ENCODE results near the gene CRB3. TPM values are rescaled to one million over a fixed set of nuclear protein-coding genes. Genes with fewer than 3 reads are reported as not detected.

Gene CRB3
- total RNA-seq, 2 experiments from 2014 or later: 2.1 to 2.5 TPM

GRCh38 chr19:6484831-6485230 lies 20.8 kb downstream of the CRB3 start:
- Mint-ChIP-seq H3K9me3 (no peaks in the 10 kb centered on the region), H3K4me1 (peaks cover 21% of the 10 kb centered on the region), H3K27me3 (no peaks in the 10 kb centered on the region), H3K36me3 (no peaks in the 10 kb centered on the region), H3K4me3 (no peak overlapping the region), H3K27ac (no peak overlapping the region)
- DNase-seq: no peak

- no peaks in the 10 kb centered on the region for H3K27me3 Mint-ChIP-seq
- H3K36me3 Mint-ChIP-seq: no peaks in the 10 kb centered on the region
- H3K4me1 Mint-ChIP-seq: peaks cover 4% of the 10 kb centered on the region
- no peak for DNase-seq
- peak overlapping the region; percentile 71 for H3K4me3 Mint-ChIP-seq
- H3K27ac Mint-ChIP-seq: peak overlapping the region; percentile 43
- peaks cover 2% of the 10 kb centered on the region for H3K9me3 Mint-ChIP-seq
Observed at GRCh38 chr19:6489278-6490061, 25.4 kb downstream of the CRB3 start.

GRCh38 chr19:6490134-6490533 lies 26.1 kb downstream of the CRB3 start:
- no peak for DNase-seq
- peaks cover 2% of the 10 kb centered on the region for H3K9me3 Mint-ChIP-seq

GRCh38 chr19:6491802-6492592 lies 27.9 kb downstream of the CRB3 start:
- no peak for DNase-seq
- H3K36me3 Mint-ChIP-seq: no peaks in the 10 kb centered on the region
- no peaks in the 10 kb centered on the region for H3K27me3 Mint-ChIP-seq
- H3K4me1 Mint-ChIP-seq: peaks cover 4% of the 10 kb centered on the region
- no peak overlapping the region for H3K27ac Mint-ChIP-seq
- peaks cover 2% of the 10 kb centered on the region for H3K9me3 Mint-ChIP-seq
- no peak overlapping the region for H3K4me3 Mint-ChIP-seq

More at GRCh38 chr19:6490134-6490533, 26.1 kb downstream of the CRB3 start:
- Mint-ChIP-seq H3K4me1 (peaks cover 4% of the 10 kb centered on the region), H3K36me3 (no peaks in the 10 kb centered on the region), H3K27ac (peak overlapping the region; percentile 43), H3K4me3 (peak overlapping the region; percentile 71), H3K27me3 (no peaks in the 10 kb centered on the region)

- DNase-seq: no peak
- no peaks in the 10 kb centered on the region for H3K36me3 Mint-ChIP-seq
- H3K27me3 Mint-ChIP-seq: no peaks in the 10 kb centered on the region
- H3K27ac Mint-ChIP-seq: no peak overlapping the region
- no peak overlapping the region for H3K4me3 Mint-ChIP-seq
- H3K9me3 Mint-ChIP-seq: peaks cover 2% of the 10 kb centered on the region
- peaks cover 6% of the 10 kb centered on the region for H3K4me1 Mint-ChIP-seq
Observed at GRCh38 chr19:6494438-6495036, 30.5 kb downstream of the CRB3 start.

- H3K36me3 Mint-ChIP-seq: no peaks in the 10 kb centered on the region
- H3K27ac Mint-ChIP-seq: no peak overlapping the region
- peaks cover 6% of the 10 kb centered on the region for H3K4me1 Mint-ChIP-seq
- H3K4me3 Mint-ChIP-seq: no peak overlapping the region
- no peaks in the 10 kb centered on the region for H3K27me3 Mint-ChIP-seq
- no peak for DNase-seq
- peaks cover 2% of the 10 kb centered on the region for H3K9me3 Mint-ChIP-seq
Observed at GRCh38 chr19:6495947-6496346, 31.9 kb downstream of the CRB3 start.

- H3K36me3 Mint-ChIP-seq: no peaks in the 10 kb centered on the region
Observed at GRCh38 chr19:6498294-6499036, 34.4 kb downstream of the CRB3 start.

GRCh38 chr19:6499052-6499790 lies 35.1 kb downstream of the CRB3 start:
- Mint-ChIP-seq H3K9me3 (no peaks in the 10 kb centered on the region), H3K4me3 (no peak overlapping the region), H3K27me3 (peaks cover 6% of the 10 kb centered on the region), H3K4me1 (peaks cover 8% of the 10 kb centered on the region), H3K27ac (no peak overlapping the region), H3K36me3 (no peaks in the 10 kb centered on the region)
- DNase-seq: no peak

More at GRCh38 chr19:6498294-6499036, 34.4 kb downstream of the CRB3 start:
- Mint-ChIP-seq H3K27me3 (peaks cover 6% of the 10 kb centered on the region), H3K4me3 (no peak overlapping the region), H3K9me3 (no peaks in the 10 kb centered on the region), H3K4me1 (peaks cover 8% of the 10 kb centered on the region), H3K27ac (no peak overlapping the region)
- no peak for DNase-seq

- Mint-ChIP-seq H3K4me1 (peaks cover 8% of the 10 kb centered on the region), H3K4me3 (peak overlapping the region; percentile 85), H3K9me3 (no peaks in the 10 kb centered on the region), H3K27ac (peak overlapping the region; percentile 51), H3K36me3 (no peaks in the 10 kb centered on the region), H3K27me3 (peaks cover 6% of the 10 kb centered on the region)
- DNase-seq: no peak
Observed at GRCh38 chr19:6500837-6501739, 37.0 kb downstream of the CRB3 start.

GRCh38 chr19:6501740-6502648 lies 37.9 kb downstream of the CRB3 start, which contains the start of gene TUBB4A:
TUBB4A (minus strand) TSS chr19:6502309; CDS start chr19:6502212, 97 bp downstream.
- Mint-ChIP-seq H3K9me3 (no peaks in the 10 kb centered on the region), H3K36me3 (no peaks in the 10 kb centered on the region), H3K27ac (peak within 1 kb of the TSS; percentile 51)

GRCh38 chr19:6503407-6504201 lies 39.5 kb downstream of the CRB3 start:
- no peak for DNase-seq
- no peak overlapping the region for H3K4me3 Mint-ChIP-seq
- H3K36me3 Mint-ChIP-seq: no peaks in the 10 kb centered on the region
- no peaks in the 10 kb centered on the region for H3K9me3 Mint-ChIP-seq
- H3K4me1 Mint-ChIP-seq: peaks cover 8% of the 10 kb centered on the region
- H3K27ac Mint-ChIP-seq: no peak overlapping the region
- peaks cover 6% of the 10 kb centered on the region for H3K27me3 Mint-ChIP-seq

More at GRCh38 chr19:6501740-6502648, 37.9 kb downstream of the CRB3 start, which contains the start of gene TUBB4A:
- H3K27me3 Mint-ChIP-seq: peaks cover 6% of the 10 kb centered on the region
- H3K4me3 Mint-ChIP-seq: peak within 1 kb of the TSS; percentile 85
- DNase-seq: peak; percentile 65
- H3K4me1 Mint-ChIP-seq: peaks cover 8% of the 10 kb centered on the region

All from activated naive CD8-positive, alpha-beta T cell treated with anti-CD3 and anti-CD28 coated beads for 36 hours (primary cell).